Stimulated activated CD4-positive, alpha-beta T cell treated with anti-CD3 and anti-CD28 coated beads, Interleukin-4, amount 100 ng/mL, for 1 hour (primary cell): ENCODE results near the gene SHQ1.
A peak's percentile ranks its signal among the peaks of the same experiment; 100 is the strongest.

Experiments
- DNase-seq: peaks from one replicate; pipeline ENCODE4 v3.0.0-alpha.2; 2020

Gene SHQ1

DNA sequence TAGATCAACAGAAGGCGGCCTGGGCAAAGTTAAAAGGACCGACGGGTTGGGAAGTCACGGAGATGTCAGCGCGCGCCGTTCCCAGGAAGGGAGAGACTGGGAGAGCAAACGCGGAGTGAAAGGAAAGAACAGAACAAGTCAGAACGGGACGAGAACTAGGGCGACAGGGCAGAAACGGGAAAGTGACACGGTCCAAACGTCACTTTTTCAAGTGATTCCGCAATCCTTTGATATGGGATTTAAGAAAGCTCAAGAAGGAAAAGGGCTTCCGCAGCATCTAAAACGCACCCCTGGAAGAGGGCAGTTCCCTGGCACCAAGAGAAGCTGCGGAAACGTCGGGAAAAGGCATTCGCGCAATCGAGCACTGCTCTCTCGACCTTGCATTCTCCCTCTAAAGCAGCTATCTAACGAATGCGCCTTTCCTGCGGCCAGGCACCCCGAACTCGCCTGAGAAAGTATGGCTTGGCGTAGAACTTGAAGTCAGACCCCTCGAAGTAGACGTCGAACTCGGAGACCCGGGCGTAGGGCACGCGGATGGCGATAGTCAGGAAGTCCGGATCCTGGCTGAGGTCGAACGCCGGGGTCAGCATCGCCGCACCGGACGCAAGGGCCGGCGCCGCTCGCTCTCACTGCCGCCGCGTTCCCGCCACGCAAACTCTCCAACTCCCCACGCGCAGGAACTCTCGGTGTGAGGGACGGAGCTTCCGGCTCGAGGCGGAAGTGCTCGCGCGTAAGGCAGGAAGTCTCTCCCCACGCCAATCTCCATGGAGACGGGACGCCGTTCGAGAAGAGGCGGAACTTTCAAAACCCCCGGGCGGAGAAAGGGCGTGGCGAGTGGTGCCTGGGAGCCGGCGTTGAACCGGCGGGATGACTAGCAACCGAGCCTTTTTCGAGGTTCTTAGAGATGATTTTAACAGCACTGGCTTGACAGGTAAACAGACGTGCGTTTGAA is at the start of gene SHQ1:
TSS of gene SHQ1 (minus strand) at position 695 of the 952 bp plus-strand sequence. CDS start at position 590, 105 bp downstream.
- DNase-seq = peak; percentile 95

DNA sequence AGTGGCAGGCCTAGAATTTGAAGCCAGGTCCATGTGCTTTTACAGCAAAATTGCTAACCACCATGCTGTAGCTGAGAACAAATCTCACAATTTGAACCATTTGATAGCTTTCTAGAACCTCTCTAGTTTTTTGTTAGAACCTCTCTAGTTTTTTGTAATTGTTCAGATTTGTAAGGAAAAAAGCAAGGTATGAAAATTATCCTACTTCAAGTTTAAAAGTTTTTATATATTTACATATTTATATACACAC is 49.4 kb upstream of the SHQ1 start:
- DNase-seq = no peak

GRCh38 chr3:72896996-72897757 is 48.9 kb upstream of the SHQ1 start:
- no peak for DNase-seq

DNA sequence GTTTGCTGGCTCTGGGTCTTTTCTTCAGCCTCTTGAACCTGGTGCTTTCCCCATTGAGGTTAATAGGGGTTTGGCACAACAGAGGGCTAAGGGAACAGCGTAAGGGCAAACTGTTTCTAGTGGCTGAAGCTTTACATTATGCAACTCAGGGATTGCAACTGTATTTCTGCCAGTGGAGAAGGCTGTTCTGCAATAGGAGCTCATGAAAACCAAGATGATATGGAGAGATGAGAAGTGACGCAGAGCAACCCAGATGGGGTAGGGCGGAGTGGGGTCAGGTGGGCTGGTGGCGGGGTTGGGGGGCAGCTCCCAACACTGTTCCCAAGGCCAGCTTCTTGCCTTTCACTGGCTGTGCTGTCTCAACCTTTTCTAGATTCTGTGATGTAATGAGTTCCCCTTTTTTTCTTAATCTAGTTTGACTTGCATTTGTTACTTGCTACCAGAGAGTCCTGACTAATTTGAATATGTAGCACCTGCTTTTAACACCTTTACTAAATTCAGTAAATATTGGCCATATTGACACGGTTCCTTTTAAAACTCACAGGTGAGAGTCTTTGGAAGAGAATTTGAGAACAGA is 46.8 kb upstream of the SHQ1 start:
- no peak for DNase-seq

- no peak for DNase-seq
These were observed 44.6 kb upstream of the SHQ1 start for GRCh38 chr3:72892870-72893269.

DNA sequence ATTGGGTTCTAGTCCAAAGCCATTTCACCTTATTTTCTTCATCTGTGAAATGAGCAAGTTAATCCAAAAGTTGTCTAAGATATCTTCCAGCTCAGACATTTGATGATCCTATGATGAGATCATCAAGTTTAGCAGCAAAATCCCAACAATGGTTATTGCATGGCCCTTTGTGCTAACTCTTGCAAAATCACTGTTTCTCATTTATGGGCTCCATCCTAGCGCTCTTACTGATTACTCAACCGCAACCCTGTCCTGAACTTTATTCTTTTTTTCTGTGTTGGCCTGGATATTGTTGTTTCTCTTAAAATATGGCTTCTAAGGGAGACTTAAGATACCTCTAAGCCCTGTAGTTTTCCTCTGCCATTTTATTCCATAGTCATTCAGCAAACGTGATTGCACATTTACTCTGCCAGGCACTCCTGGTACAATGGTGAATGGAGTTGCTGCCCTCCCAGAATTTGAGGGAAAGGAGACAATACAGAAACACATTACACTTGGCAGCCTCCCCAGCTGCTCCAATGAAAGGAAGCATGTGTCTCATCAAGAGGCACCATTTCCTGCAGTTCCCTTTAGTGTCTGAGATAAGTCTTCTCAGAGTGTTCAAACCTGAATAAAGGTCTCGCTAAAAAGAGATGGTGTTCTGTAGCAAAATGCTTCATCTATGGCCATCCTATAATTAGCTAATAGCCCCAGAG is 44.0 kb upstream of the SHQ1 start:
- DNase-seq = no peak

- DNase-seq = no peak
These were observed 43.0 kb upstream of the SHQ1 start for GRCh38 chr3:72891053-72891855.

DNA sequence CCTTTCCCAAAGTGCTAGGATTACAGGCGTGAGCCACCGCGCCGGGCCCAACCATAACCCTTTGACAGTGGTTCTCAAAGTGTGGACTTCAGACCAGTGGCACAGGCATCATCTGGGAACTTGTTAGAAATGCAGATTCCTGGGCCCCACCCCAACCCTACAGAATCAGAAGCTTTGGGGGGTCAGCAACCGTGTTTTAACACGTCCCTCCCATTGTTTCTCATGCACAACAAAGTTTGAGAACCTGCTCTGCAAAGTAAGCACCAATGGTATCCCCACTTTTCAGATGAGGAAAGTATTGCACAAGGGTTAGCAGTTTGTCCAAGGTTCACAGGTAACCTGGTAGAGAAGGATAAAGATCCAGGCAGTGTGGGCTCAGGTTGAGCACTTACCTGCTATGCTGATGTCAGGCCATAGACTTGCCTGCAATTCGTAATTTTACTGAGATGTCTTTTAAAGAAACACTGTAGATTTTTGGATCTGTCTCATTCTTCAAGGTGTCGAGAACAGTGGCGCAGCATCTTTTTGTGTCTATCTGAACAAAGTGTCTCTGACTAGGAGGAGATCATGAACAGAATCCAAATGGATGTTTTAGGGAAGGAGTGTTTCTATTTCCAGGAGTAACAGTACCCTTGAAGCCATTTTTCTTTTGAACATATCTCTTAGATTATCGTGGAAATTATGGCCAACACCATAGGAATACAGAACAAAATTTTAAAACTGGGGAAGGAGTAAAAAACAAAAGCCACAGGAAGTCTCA is 42.1 kb upstream of the SHQ1 start:
- DNase-seq = no peak

DNA sequence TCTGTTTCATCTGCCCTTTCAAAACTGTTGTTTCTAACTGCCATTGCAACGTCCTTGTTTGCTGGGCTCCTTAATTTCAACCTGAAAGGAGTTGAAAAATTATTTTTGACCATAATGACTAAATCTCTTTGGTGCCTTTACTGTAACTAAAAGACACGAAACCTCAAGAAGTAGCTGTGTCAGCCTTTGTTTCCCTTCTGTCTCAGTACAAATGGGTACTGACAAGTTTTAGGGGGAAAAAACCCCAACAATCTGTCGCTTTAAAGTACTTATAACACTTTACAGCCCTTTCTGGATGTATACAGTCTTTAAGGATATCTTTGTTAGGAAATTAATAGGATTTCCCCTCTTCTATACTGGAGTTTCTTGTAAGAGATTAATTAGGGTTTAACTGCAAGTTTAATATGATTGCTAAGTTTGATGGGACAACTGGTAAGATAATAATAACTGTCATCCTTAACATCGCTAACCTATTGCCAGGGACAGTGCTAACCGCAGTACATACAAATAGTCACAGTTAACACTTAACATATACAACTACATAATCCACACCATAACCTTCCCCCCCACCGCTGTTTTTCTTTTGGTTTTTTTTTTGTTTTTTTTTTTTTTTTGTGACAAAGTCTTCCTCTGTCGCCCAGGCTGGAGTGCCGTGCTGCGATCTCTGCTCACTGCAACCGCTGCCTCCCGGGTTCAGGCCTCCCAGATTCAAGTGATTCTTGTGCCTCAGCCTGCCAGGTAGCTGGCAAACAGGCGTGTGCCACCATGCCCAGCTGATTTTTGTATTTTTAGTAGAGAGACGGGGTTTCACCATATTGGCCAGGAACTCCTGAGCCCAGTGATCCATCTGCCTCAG is 41.3 kb upstream of the SHQ1 start:
- no peak for DNase-seq

DNA sequence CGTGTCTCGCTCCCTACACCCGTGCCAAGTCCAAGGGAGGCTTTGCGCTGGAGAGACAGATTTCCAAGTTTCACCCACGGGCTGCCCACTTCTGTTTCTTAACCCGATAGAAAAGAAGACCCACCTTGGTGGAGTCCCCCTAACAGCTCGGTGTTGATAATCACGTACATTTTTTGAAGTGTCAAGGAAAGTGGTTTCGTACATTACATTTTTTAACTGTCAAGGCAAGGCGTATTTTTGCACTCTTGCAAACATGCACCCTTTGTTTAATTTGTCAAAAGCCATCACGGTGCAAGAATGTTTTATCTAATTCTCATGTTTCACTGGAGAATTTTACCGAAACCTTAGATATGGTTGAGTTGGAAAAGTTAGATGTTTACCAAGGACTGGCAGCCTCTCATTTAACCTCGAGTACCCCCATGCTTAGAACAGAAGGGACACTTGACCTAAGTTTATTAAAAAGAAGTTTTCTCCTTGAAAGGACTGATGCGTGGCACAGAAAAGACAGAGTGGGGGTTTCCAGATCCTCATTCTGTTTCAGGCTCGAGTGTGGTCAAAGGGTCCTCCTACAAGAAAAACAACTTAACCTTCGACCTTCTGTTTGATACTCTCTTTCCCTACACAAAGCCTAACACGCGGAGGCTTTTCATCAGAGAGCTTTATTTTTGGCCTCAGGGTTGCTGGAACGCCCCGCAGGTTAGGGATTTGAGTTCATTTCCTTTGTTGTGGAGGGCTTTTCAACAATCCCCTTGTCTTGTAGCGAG is 40.5 kb upstream of the SHQ1 start:
- DNase-seq = no peak

- peak; percentile 25 for DNase-seq
These were observed 39.7 kb upstream of the SHQ1 start, which contains the start of gene GXYLT2 for GRCh38 chr3:72887705-72888545. GXYLT2 (plus strand) TSS chr3:72888046; CDS start chr3:72888234, 188 bp downstream.

GRCh38 chr3:72887343-72887704 is 39.1 kb upstream of the SHQ1 start:
- DNase-seq = no peak

DNA sequence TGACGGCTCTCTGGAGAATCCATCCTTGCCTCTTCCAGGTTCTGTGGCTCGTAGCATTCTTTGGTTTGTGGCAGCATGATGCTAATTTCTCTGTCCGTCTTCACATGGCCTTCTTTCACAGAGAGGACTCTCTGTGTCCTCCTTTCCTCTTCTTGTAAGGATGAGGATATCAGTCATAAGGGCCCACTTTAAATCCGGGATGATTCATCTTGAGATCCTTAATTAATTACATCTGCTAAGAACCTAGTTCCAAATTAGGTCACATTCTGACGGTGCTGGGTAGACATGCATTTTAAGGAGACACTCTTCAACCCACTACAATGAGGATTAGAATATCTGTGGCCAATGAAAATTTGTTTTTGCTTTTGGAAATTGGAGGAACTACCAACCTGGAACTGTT is 23.9 kb upstream of the SHQ1 start:
- no peak for DNase-seq

DNA sequence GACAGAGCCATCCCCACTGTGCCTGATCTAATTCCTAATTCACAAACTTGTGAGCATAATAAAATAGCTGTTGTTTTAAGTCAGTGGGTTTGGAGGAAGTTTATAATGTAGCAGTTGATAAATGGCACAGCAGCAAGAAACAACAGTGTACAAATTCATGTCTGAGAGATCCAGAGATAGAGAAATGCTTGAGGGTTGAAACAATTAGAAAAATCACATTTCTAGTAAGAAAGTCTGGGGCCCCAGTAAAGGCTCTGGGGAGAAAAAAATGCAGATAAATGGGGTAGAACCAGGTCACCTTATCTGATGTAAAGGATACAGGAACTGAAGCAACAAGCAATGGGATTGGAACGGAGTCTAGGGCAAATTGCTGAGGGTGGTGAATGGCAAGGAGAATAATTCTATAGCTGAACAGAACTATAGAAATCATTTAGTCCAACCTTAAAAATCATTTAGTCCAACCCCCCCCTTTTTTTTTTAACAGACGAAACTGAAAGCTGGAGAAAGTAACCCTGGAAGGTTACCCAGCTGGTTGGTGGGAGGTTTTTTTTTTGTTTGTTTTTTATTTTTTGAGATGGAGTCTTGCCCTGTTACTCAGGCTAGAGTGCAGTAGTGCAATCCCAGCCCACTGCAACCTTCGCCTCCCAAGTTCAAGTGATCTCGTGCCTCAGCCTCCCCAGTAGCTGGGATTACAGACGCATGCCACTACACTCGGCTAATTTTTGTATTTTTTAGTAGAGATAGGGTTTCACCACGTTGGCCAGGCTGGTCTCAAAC is 14.3 kb upstream of the SHQ1 start:
- no peak for DNase-seq

DNA sequence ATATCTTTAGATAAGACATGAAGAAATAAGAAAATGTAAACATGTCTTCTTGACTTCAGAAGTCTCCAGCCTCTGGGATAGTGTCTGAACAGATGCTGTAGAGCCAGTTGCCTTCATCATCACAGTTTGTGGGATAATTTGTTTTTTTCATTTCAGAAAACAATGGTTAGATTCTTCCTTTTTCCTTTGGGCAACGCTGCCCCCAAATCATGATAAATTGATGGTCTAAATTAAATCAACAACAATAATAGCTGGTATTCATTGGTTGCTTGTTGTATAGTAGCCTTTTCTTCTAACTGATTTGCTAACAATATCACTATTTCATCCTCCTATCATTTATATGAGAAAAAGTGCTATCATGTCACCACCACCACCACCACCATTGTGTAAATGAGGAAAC is 12.6 kb upstream of the SHQ1 start:
- no peak for DNase-seq

GRCh38 chr3:72860053-72860452 is 11.8 kb upstream of the SHQ1 start:
- DNase-seq = no peak

DNA sequence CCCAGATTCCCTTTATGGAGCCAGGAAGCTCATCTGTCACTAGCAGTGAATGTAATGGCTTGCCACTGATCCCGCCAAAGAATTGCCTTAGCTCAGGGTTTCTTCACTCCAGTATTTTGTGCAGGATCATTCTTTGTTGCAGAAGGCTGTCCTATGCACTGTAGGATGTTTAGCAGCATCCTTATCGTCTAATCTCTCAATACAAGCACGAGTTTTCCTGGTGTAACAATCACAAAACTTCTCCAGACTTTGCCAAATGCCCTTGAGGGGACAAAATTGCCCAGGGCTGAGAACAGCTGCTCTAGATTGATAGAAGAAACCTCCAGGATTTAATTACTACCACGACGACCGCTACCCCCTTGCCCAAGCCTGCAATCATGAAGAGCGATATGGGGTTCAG is 6.8 kb upstream of the SHQ1 start:
- DNase-seq = no peak

DNA sequence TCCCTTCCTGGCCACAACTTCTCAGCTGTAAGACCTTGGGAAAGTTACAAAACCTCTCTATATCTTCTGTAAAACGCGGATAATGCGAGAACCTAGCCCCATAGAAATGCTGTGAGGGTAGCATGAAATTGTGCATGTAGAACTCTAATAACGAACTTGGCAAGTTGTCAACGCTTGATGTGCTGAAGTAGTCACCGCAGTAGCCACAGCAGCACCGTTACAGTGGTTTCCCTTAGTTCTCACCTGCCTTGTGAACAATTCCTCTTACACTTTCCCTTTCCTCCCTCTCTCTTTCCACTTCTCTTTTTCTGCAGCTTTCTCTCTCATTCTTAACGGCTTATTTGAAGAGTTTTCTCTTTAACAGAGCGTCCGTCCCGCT is 447 bp upstream of the SHQ1 start:
- no peak for DNase-seq
